Erythroblast (primary cell): ENCODE measurements around the gene CMSS1.

Experiments
- GATA1 ChIP-seq: IDR thresholded peaks from 2 replicates; pipeline ENCODE4 v1.6.1; 2011; ENCODE audit warnings: low read depth, mild to moderate bottlenecking, control low read depth, low read length, moderate library complexity
- POLR2A ChIP-seq: IDR thresholded peaks from 2 replicates; pipeline ENCODE4 v1.6.1; 2011; ENCODE audit warnings: mild to moderate bottlenecking, low read length

- TF ChIP-seq GATA1 = no peak
- TF ChIP-seq POLR2A = no peak
These were observed 286.1 kb downstream of the CMSS1 start for GRCh38 chr3:100103558-100104441.
